C4-2B (cell line): ENCODE measurements around the gene SLC27A5.

Source experiments
- H3K27ac ChIP-seq: fragments of 450-650 bp; 2 replicates; pipeline ENCODE4 v1.5.1; 2017
- CTCF ChIP-seq: fragments of 450-650 bp; conservative IDR thresholded peaks from 2 replicates; pipeline ENCODE4 v1.5.1; 2017; ENCODE audit warnings: mild to moderate bottlenecking
- ZFX ChIP-seq: fragments of 450-650 bp; IDR thresholded peaks from 2 replicates; pipeline ENCODE4 v1.6.1; 2017

SLC27A5 gene

DNA sequence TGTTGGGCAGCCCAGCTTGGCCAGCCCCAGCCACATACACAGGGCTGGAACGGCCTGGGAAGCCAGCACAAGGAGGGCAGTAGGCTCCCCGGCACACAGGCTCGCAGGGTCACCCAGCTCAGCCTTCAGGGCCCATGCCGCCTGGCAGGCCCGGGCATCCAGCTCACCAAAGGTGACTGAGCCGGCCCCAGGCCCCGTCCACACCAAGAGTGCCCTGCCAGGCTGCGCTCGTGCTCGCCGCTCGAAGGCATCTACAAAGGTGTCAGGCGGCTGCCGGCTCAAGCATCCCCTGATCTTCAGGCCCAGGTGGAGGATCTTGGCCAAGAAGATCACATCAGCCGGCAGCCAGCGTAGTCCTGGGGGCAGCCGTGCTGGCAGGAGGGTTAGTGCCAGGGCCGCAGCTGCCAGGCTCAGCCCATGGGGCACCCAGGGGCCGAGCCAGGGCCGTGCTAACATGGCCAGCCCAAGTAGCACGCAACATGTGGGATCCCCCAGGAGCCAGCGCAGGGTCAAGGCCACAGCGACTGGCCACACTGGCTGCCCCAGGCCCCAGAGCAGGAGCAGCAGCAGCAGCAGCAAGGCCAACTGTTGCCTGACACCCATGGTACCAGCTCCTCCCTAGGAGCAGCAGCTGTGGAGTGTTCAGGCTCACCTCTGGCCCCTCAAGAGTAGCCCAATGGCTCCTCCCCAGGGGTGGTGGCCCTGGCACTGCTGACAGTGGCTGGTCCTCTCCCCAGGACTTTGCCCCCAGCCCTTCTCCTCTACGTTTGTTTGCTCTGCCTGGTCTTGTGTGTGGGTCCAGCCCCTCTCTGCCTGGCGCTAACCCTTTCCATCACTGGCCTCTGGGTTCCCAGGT, at the start of gene SLC27A5:
SLC27A5 (minus strand) TSS at position 640 of the 856 bp plus-strand sequence; CDS start at position 603, 37 bp downstream.
- TF ChIP-seq CTCF (no peak), ZFX (no peak)
- no peak within 1 kb of the TSS; the same call in 1 of the 2 replicates for H3K27ac ChIP-seq

DNA sequence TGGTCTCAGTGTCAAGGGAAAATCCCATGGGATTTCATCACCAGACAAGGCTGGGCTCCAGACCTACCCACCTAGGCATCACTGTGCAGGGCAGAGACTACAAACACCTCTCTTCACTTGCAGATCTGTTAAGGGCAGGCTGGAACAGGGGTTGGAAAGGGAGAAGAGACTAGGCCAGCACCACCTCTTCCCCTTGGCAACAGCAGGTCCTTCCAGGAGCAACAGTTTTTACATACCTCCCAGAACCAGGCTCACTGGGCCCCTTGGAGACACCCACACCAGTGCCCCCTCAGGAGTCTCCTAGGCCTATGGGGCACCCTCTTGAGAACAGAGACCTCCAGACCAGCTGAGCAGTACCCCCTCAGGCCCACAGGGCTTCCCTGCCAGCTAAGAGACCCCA, 49.1 kb upstream of the SLC27A5 start:
- H3K27ac ChIP-seq: peak overlapping the region; percentile 63; the same call in 1 of the 2 replicates
- TF ChIP-seq CTCF (no peak), ZFX (no peak)

GRCh38 chr19:58560007-58560887, 48.5 kb upstream of the SLC27A5 start:
- no peak for TF ChIP-seq ZFX
- peak overlapping the region; percentile 96 for H3K27ac ChIP-seq

- H3K27ac ChIP-seq: peak overlapping the region; percentile 96
- no peak for TF ChIP-seq CTCF
- peak; percentile 45; the same call in 1 of the 2 replicates for TF ChIP-seq ZFX
Measured at GRCh38 chr19:58559275-58560006, 47.6 kb upstream of the SLC27A5 start.

GRCh38 chr19:58558623-58559274, 47.0 kb upstream of the SLC27A5 start:
- H3K27ac ChIP-seq: peak overlapping the region; percentile 96
- TF ChIP-seq CTCF: no peak
- TF ChIP-seq ZFX: peak; percentile 49

GRCh38 chr19:58558066-58558622, 46.4 kb upstream of the SLC27A5 start, which contains the start of gene UBE2M:
TSS of gene UBE2M (minus strand) at chr19:58558611. CDS start at chr19:58558381, 230 bp downstream.
- TF ChIP-seq CTCF (no peak), ZFX (peak; percentile 82)
- H3K27ac ChIP-seq: peak within 1 kb of the TSS; percentile 96
